HEK293T (cell line): ENCODE results near the gene MTA1.

ENCODE experiments used
- ARNT ChIP-seq: fragments of 450-650 bp; IDR thresholded peaks from 2 replicates; pipeline ENCODE4 v1.6.1; 2017; ENCODE audit warnings: mild to moderate bottlenecking
- BHLHE40 ChIP-seq: fragments of 450-650 bp; IDR thresholded peaks from 2 replicates; pipeline ENCODE4 v1.6.1; 2016; ENCODE audit warnings: mild to moderate bottlenecking, moderate library complexity, borderline replicate concordance
- CTBP1 ChIP-seq: fragments of 450-650 bp; IDR thresholded peaks from 2 replicates; pipeline ENCODE4 v1.6.1; 2016; ENCODE audit warnings: borderline replicate concordance
- ELF4 ChIP-seq: fragments of 450-650 bp; IDR thresholded peaks from 2 replicates; pipeline ENCODE4 v1.6.1; 2017; ENCODE audit warnings: antibody characterized with exemption
- FOXA1 ChIP-seq: fragments of 450-650 bp; IDR thresholded peaks from 2 replicates; pipeline ENCODE4 v1.6.1; 2016; ENCODE audit warnings: mild to moderate bottlenecking
- FOXK2 ChIP-seq: fragments of 450-650 bp; IDR thresholded peaks from 2 replicates; pipeline ENCODE4 v1.6.1; 2016; ENCODE audit warnings: mild to moderate bottlenecking
- FOXM1 ChIP-seq: fragments of 450-650 bp; IDR thresholded peaks from 2 replicates; pipeline ENCODE4 v1.6.1; 2017; ENCODE audit warnings: mild to moderate bottlenecking, borderline replicate concordance
- HDGF ChIP-seq: fragments of 450-650 bp; IDR thresholded peaks from 2 replicates; pipeline ENCODE4 v1.6.1; 2017; ENCODE audit warnings: antibody characterized with exemption, borderline replicate concordance
- LEF1 ChIP-seq: fragments of 450-650 bp; IDR thresholded peaks from 2 replicates; pipeline ENCODE4 v1.6.1; 2017; ENCODE audit warnings: mild to moderate bottlenecking, borderline replicate concordance
- SP1 ChIP-seq: fragments of 450-650 bp; IDR thresholded peaks from 2 replicates; pipeline ENCODE4 v1.6.1; 2017
- SUZ12 ChIP-seq: fragments of 450-650 bp; IDR thresholded peaks from 2 replicates; pipeline ENCODE4 v1.6.1; 2016; ENCODE audit warnings: mild to moderate bottlenecking
- ZNF384 ChIP-seq: fragments of 450-650 bp; IDR thresholded peaks from 2 replicates; pipeline ENCODE4 v1.6.1; 2016

DNA sequence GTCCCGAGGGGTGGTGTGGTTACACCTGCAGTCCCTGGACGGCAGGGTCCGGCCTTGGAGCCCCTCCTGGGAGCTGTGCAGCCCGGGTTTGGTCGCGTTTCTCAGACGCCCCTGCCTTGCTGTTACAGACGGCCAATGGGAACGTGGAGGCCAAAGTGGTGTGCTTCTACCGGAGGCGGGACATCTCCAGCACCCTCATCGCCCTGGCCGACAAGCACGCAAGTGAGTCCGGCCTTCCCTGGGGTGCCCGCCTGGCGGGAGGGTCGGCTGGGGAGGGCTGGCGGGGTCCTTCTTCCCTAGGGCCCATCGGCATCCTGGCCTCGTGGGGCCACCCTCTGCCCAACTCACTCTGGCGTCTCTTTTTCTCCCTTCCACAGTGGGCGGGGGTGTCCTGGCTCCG lies 25.7 kb downstream of the MTA1 start:
- TF ChIP-seq SP1 (no peak), BHLHE40 (no peak), SUZ12 (no peak), FOXM1 (no peak), ARNT (no peak), CTBP1 (no peak), LEF1 (no peak), FOXA1 (no peak), FOXK2 (no peak), HDGF (no peak), ZNF384 (no peak), ELF4 (no peak)
